ENCODE results near the gene GGN. TPM values are rescaled to one million over a fixed set of nuclear protein-coding genes. Genes with fewer than 3 reads are reported as not detected.

GGN gene
- total and polyA plus RNA-seq, 9 of the 15 experiments (the other 6 are each of a cell fraction or from before 2014, with no cell fraction given), result 0.15 to 0.33 TPM; not detected in 7

- TF ChIP-seq ZBTB33 (CRISPR knock-in tag; IDR thresholded peaks at IDR 0.05) (peak; percentile 98), MAX (CRISPR knock-in tag; IDR thresholded peaks at IDR 0.05) (no peak), ZNF407 (IDR thresholded peaks at IDR 0.05; ENCODE audit: low read depth) (no peak), U2AF2 (optimal IDR thresholded peaks at IDR 0.05; ENCODE audit: low read depth, low read length) (no peak)
- TF ChIP-seq, protein P1, sequence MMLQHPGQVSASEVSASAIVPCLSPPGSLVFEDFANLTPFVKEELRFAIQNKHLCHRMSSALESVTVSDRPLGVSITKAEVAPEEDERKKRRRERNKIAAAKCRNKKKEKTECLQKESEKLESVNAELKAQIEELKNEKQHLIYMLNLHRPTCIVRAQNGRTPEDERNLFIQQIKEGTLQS (IDR thresholded peaks at IDR 0.05), result peak; percentile 39; the same call in 1 of the 2 replicates
- TF ChIP-seq, protein P1 (CRISPR knock-in tag; conservative IDR thresholded peaks at IDR 0.05), result no peak
Observed at GRCh38 chr19:38386300-38386970, 1.4 kb downstream of the GGN start (continued).

All from K562 (cell line).